ENCODE data around the gene VPS37C. TPM values are rescaled to one million over a fixed set of nuclear protein-coding genes. Genes with fewer than 3 reads are reported as not detected.
"Not testable (repeated sequence)": the region's sequence is repeated elsewhere in the genome, so short reads cannot be mapped to it uniquely, and the experiment has no call there.

Gene VPS37C
- total RNA-seq, 6 donors from 2014 or later = 14.7 to 42.0 (median 24.3) TPM

- DNase-seq (peak in 1 of 2 donors; percentile 3), ATAC-seq (ENCODE audit: low FRiP score in 2 of 2) (no peak)
- Histone ChIP-seq H3K27me3 (no peaks in the 10 kb centered on the region), H3K36me3 (no peaks in the 10 kb centered on the region), H3K9me3 (no peaks in the 10 kb centered on the region), H3K27ac (no peak overlapping the region), H3K4me3 (no peak overlapping the region), H3K4me1 (no peaks in the 10 kb centered on the region)
- 63 to 86% methylated on average over 3 to 4 of the region's 4 CpGs for WGBS, 2 donors
- no peak for TF ChIP-seq CTCF (IDR thresholded peaks at IDR 0.05)
- TF ChIP-seq EP300 (IDR thresholded peaks at IDR 0.05) = no peak
- no peak for TF ChIP-seq POLR2A (IDR thresholded peaks at IDR 0.05)
- TF ChIP-seq POLR2AphosphoS5 (IDR thresholded peaks at IDR 0.05) = no peak
Measured at GRCh38 chr11:61098778-61099177, 62.4 kb downstream of the VPS37C start.

- not testable (repeated sequence) for ATAC-seq (ENCODE audit: low FRiP score in 2 of 2); DNase-seq; H3K36me3 ChIP-seq; H3K4me1 ChIP-seq; H3K27me3 ChIP-seq; H3K4me3 ChIP-seq; H3K27ac ChIP-seq; H3K9me3 ChIP-seq
- 43 to 80% methylated on average over 2 of the region's 2 CpGs for WGBS, 2 donors
Measured at GRCh38 chr11:61098261-61098660, 63.0 kb downstream of the VPS37C start.

- TF ChIP-seq EP300 (IDR thresholded peaks at IDR 0.05) (no peak), POLR2A (IDR thresholded peaks at IDR 0.05) (no peak), POLR2AphosphoS5 (IDR thresholded peaks at IDR 0.05) (no peak), CTCF (IDR thresholded peaks at IDR 0.05) (no peak)
- Histone ChIP-seq H3K4me1 (peaks cover 0 to 4% (median 0%) of the 10 kb centered on the region in 4 donors), H3K27ac (no peak overlapping the region), H3K36me3 (no peaks in the 10 kb centered on the region), H3K27me3 (no peaks in the 10 kb centered on the region), H3K4me3 (no peak overlapping the region), H3K9me3 (no peaks in the 10 kb centered on the region)
- ATAC-seq (ENCODE audit: low FRiP score in 2 of 2) = no peak
- peak in 1 of 2 donors; percentile 12 for DNase-seq
- WGBS, 2 donors = 40 to 68% methylated on average over 4 to 7 of the region's 7 CpGs
Measured at GRCh38 chr11:61095021-61095420, 66.2 kb downstream of the VPS37C start.

- not testable (repeated sequence) for ATAC-seq (ENCODE audit: low FRiP score in 2 of 2); H3K4me1 ChIP-seq; H3K4me3 ChIP-seq; H3K9me3 ChIP-seq; H3K27me3 ChIP-seq; H3K27ac ChIP-seq; H3K36me3 ChIP-seq
- peak in 1 of 2 donors; percentile 6 for DNase-seq
- WGBS, 2 donors = 91 to 95% methylated on average over 6 to 7 of the region's 7 CpGs
Measured at GRCh38 chr11:61094167-61094566, 67.1 kb downstream of the VPS37C start.

GRCh38 chr11:61092908-61093763, 68.1 kb downstream of the VPS37C start:
- Histone ChIP-seq H3K27me3 (no peaks in the 10 kb centered on the region), H3K4me3 (no peak overlapping the region), H3K36me3 (no peaks in the 10 kb centered on the region), H3K27ac (no peak overlapping the region), H3K9me3 (no peaks in the 10 kb centered on the region), H3K4me1 (peaks cover 0 to 4% (median 0%) of the 10 kb centered on the region in 4 donors)
- TF ChIP-seq POLR2AphosphoS5 (IDR thresholded peaks at IDR 0.05) = no peak
- no peak for TF ChIP-seq POLR2A (IDR thresholded peaks at IDR 0.05)
- TF ChIP-seq EP300 (IDR thresholded peaks at IDR 0.05) = no peak
- no peak for TF ChIP-seq CTCF (IDR thresholded peaks at IDR 0.05)
- DNase-seq (peak in 1 of 2 donors; percentile 14), ATAC-seq (ENCODE audit: low FRiP score in 2 of 2) (peak; percentile 36 to 74)
- WGBS, 2 donors = 86 to 92% methylated on average over 13 of the region's 13 CpGs

All from upper lobe of left lung (tissue), 6 donors.